ENCODE measurements around the gene SYNM. TPM values are rescaled to one million over a fixed set of nuclear protein-coding genes. Genes with fewer than 3 reads are reported as not detected.

Gene SYNM
- polyA plus RNA-seq, 1 donor from 2014 or later: 5.7 TPM

DNA sequence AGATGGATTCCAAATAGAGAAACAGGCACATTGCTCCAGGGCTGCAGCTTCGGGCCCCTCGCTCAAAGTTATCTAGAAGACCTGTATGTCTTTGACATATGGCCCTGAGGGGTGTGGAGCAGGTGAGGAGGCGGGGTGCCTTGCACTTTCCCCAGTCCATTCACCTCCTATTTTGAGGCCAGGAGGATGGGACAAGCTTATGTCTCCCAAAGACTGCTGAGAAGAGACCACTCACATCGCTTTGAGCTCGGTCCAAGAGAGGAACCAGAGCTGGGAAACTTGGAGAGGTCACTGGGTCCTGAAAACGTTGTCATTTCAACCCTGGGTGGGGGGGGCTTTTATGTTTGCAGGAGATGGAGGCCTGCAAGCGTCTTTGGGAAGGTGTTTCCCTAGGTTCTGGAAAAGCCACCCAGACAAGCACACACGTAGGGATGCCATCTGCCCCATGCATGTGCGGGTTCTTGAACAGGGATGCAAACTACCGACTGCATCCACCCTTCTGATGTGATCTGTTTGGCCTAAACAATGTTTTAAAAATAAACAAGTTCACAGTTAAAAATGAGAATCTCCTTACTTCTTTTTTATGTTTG lies 33.7 kb upstream of the SYNM start:
- Histone ChIP-seq H2AFZ (ENCODE audit: low read depth, low read length) (no peak overlapping the region), H3K36me3 (ENCODE audit: insufficient read depth, low read length) (no peaks in the 10 kb centered on the region), H3K9me3 (ENCODE audit: low read length) (no peaks in the 10 kb centered on the region), H3K9me2 (ENCODE audit: insufficient read depth, low read length) (no peaks in the 10 kb centered on the region), H3F3A (ENCODE audit: insufficient read depth, low read length, poor library complexity, severe bottlenecking) (no peaks in the 10 kb centered on the region), H3K4me3 (ENCODE audit: low read length) (no peak overlapping the region), H3K79me2 (replicated peaks; ENCODE audit: insufficient read depth, low read length) (no peaks in the 10 kb centered on the region), H3K4me2 (ENCODE audit: low read length) (no peak overlapping the region), H3K27me3 (ENCODE audit: insufficient read depth, low read depth, low read length) (no peaks in the 10 kb centered on the region), H4K20me1 (ENCODE audit: insufficient read depth) (no peaks in the 10 kb centered on the region), H3K27ac (ENCODE audit: low read length) (no peak overlapping the region), H3K9ac (ENCODE audit: low read length) (no peak overlapping the region)
- TF ChIP-seq, protein P1, sequence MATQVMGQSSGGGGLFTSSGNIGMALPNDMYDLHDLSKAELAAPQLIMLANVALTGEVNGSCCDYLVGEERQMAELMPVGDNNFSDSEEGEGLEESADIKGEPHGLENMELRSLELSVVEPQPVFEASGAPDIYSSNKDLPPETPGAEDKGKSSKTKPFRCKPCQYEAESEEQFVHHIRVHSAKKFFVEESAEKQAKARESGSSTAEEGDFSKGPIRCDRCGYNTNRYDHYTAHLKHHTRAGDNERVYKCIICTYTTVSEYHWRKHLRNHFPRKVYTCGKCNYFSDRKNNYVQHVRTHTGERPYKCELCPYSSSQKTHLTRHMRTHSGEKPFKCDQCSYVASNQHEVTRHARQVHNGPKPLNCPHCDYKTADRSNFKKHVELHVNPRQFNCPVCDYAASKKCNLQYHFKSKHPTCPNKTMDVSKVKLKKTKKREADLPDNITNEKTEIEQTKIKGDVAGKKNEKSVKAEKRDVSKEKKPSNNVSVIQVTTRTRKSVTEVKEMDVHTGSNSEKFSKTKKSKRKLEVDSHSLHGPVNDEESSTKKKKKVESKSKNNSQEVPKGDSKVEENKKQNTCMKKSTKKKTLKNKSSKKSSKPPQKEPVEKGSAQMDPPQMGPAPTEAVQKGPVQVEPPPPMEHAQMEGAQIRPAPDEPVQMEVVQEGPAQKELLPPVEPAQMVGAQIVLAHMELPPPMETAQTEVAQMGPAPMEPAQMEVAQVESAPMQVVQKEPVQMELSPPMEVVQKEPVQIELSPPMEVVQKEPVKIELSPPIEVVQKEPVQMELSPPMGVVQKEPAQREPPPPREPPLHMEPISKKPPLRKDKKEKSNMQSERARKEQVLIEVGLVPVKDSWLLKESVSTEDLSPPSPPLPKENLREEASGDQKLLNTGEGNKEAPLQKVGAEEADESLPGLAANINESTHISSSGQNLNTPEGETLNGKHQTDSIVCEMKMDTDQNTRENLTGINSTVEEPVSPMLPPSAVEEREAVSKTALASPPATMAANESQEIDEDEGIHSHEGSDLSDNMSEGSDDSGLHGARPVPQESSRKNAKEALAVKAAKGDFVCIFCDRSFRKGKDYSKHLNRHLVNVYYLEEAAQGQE (IDR thresholded peaks at IDR 0.05; ENCODE audit: borderline replicate concordance): no peak
- no peak for TF ChIP-seq EZH2 (IDR thresholded peaks at IDR 0.05; ENCODE audit: borderline replicate concordance, insufficient read depth, low read length, poor library complexity, severe bottlenecking)
- no peak for TF ChIP-seq MXI1 (conservative IDR thresholded peaks at IDR 0.05; ENCODE audit: poor library complexity, severe bottlenecking)
- TF ChIP-seq, protein P2, sequence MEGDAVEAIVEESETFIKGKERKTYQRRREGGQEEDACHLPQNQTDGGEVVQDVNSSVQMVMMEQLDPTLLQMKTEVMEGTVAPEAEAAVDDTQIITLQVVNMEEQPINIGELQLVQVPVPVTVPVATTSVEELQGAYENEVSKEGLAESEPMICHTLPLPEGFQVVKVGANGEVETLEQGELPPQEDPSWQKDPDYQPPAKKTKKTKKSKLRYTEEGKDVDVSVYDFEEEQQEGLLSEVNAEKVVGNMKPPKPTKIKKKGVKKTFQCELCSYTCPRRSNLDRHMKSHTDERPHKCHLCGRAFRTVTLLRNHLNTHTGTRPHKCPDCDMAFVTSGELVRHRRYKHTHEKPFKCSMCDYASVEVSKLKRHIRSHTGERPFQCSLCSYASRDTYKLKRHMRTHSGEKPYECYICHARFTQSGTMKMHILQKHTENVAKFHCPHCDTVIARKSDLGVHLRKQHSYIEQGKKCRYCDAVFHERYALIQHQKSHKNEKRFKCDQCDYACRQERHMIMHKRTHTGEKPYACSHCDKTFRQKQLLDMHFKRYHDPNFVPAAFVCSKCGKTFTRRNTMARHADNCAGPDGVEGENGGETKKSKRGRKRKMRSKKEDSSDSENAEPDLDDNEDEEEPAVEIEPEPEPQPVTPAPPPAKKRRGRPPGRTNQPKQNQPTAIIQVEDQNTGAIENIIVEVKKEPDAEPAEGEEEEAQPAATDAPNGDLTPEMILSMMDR (IDR thresholded peaks at IDR 0.05; ENCODE audit: poor library complexity, severe bottlenecking): no peak
- no peak for TF ChIP-seq EP300 (conservative IDR thresholded peaks at IDR 0.05; ENCODE audit: poor library complexity, severe bottlenecking)
- no peak for TF ChIP-seq POLR2AphosphoS5 (IDR thresholded peaks at IDR 0.05)
- TF ChIP-seq SMC3 (conservative IDR thresholded peaks at IDR 0.05; ENCODE audit: poor library complexity): no peak
- no peak for TF ChIP-seq RAD21 (conservative IDR thresholded peaks at IDR 0.05)
- TF ChIP-seq TAF1 (IDR thresholded peaks at IDR 0.05; ENCODE audit: low read depth): no peak

DNA sequence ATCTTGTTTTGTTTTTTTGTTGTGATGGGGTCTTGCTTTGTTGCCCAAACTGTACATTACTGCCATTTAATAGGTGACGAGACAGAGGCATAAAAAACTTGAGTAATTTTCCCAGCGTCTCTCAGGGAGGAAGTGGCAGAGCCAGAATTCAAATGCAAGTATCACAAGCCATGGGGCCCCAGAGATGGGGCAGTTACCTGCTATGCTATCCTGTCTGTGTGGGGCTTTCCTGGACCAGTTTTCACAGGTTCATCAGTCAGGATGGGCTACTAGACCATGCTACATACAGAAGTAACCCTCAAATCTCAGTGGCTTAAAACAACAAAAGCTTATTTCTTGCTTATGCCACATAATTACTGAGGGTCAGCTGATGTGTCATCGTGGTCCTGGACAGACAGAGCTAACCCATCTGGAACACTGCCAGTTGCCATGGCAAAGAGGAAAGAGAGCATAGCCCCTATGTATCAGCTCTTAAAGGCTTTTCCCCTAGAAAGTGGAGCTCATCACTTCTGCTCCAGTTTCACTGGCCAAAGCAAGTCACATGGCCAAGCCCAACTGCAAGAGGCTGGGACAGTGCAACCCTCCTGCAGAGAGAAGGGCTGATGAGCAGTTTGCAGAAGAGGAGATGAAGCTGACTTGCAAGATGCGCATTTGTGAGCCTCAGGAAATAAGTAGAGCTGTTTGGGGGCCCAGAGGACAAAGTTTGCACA lies 31.7 kb upstream of the SYNM start:
- Histone ChIP-seq H3K4me3 (ENCODE audit: low read length) (no peak overlapping the region), H3K79me2 (replicated peaks; ENCODE audit: insufficient read depth, low read length) (no peaks in the 10 kb centered on the region), H3K36me3 (ENCODE audit: insufficient read depth, low read length) (no peaks in the 10 kb centered on the region), H2AFZ (ENCODE audit: low read depth, low read length) (no peak overlapping the region), H3F3A (ENCODE audit: insufficient read depth, low read length, poor library complexity, severe bottlenecking) (no peaks in the 10 kb centered on the region), H3K9ac (ENCODE audit: low read length) (no peak overlapping the region), H3K9me3 (ENCODE audit: low read length) (no peaks in the 10 kb centered on the region), H3K9me2 (ENCODE audit: insufficient read depth, low read length) (no peaks in the 10 kb centered on the region), H3K27ac (ENCODE audit: low read length) (no peak overlapping the region), H3K27me3 (ENCODE audit: insufficient read depth, low read depth, low read length) (no peaks in the 10 kb centered on the region), H3K4me2 (ENCODE audit: low read length) (no peak overlapping the region), H4K20me1 (ENCODE audit: insufficient read depth) (no peaks in the 10 kb centered on the region)
- TF ChIP-seq TAF1 (IDR thresholded peaks at IDR 0.05; ENCODE audit: low read depth) (no peak), RAD21 (conservative IDR thresholded peaks at IDR 0.05) (no peak), POLR2AphosphoS5 (IDR thresholded peaks at IDR 0.05) (no peak), MXI1 (conservative IDR thresholded peaks at IDR 0.05; ENCODE audit: poor library complexity, severe bottlenecking) (no peak), SMC3 (conservative IDR thresholded peaks at IDR 0.05; ENCODE audit: poor library complexity) (no peak), EP300 (conservative IDR thresholded peaks at IDR 0.05; ENCODE audit: poor library complexity, severe bottlenecking) (no peak), EZH2 (IDR thresholded peaks at IDR 0.05; ENCODE audit: borderline replicate concordance, insufficient read depth, low read length, poor library complexity, severe bottlenecking) (no peak)
- TF ChIP-seq, protein P2 (IDR thresholded peaks at IDR 0.05; ENCODE audit: poor library complexity, severe bottlenecking): no peak
- TF ChIP-seq, protein P1 (IDR thresholded peaks at IDR 0.05; ENCODE audit: borderline replicate concordance): no peak
